Measurements from ENCODE around the gene TAS2R41. TPM values are rescaled to one million over a fixed set of nuclear protein-coding genes. Genes with fewer than 3 reads are reported as not detected.
A peak's percentile ranks its signal among the peaks of the same experiment; 100 is the strongest.

TAS2R41 gene, protein sequence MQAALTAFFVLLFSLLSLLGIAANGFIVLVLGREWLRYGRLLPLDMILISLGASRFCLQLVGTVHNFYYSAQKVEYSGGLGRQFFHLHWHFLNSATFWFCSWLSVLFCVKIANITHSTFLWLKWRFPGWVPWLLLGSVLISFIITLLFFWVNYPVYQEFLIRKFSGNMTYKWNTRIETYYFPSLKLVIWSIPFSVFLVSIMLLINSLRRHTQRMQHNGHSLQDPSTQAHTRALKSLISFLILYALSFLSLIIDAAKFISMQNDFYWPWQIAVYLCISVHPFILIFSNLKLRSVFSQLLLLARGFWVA
- not detected in 2 replicates for total RNA-seq (2021)
- long read RNA-seq, result 0 reads

DNA sequence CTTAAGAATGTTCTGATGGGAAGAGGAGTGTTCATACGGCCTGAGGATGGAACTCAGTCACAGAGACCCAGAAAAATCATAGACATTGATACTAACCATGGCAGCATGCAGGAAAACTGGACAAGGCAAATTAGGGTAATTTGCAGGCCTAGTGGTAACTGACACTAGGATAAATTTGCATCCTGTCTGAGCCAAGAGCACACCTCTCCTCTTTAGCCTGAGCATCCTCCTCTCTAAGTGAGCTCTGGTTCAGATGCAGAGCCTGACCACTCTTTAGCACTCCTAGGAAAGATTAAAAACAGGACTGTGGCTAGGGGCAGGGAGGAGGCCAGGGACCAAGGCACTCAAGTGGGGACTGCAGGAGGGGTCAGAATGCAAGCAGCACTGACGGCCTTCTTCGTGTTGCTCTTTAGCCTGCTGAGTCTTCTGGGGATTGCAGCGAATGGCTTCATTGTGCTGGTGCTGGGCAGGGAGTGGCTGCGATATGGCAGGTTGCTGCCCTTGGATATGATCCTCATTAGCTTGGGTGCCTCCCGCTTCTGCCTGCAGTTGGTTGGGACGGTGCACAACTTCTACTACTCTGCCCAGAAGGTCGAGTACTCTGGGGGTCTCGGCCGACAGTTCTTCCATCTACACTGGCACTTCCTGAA lies at the start of gene TAS2R41:
Gene TAS2R41, plus strand, starts transcription at position 373 of the 650 bp plus-strand sequence. Its CDS starts 0 bp downstream, at position 373.
- no peaks in the 10 kb centered on the region for H3K9me3 ChIP-seq (ENCODE audit: control insufficient read depth, low read depth, low read length)
- no peak for DNase-seq
- H3K27ac Mint-ChIP-seq, result peak within 1 kb of the TSS in 1 of 3 experiments; percentile 3; a peak in 1 of 7 replicates
- no peaks in the 10 kb centered on the region for H4K20me1 ChIP-seq (ENCODE audit: control insufficient read depth, insufficient read depth, insufficient read length)
- no peak within 1 kb of the TSS for H3K4me3 Mint-ChIP-seq
- H3K79me1 ChIP-seq (ENCODE audit: insufficient read depth, low read depth, low read length, poor library complexity, severe bottlenecking), result no peaks in the 10 kb centered on the region
- no peaks in the 10 kb centered on the region for H3K27me3 Mint-ChIP-seq (ENCODE audit: low read depth)
- no peak within 1 kb of the TSS for H2AFZ ChIP-seq (ENCODE audit: low read length)
- H2BK15ac ChIP-seq (ENCODE audit: low read depth, low read length), result no peak within 1 kb of the TSS
- H3K23ac ChIP-seq (ENCODE audit: insufficient read length, low read depth, low read length), result no peak within 1 kb of the TSS
- H3K4me1 Mint-ChIP-seq, result no peaks in the 10 kb centered on the region
- H3K56ac ChIP-seq (ENCODE audit: insufficient read length, low read depth, low read length), result no peak within 1 kb of the TSS
- no peak within 1 kb of the TSS for H4K91ac ChIP-seq (ENCODE audit: insufficient read length, low read depth, low read length)
- no peaks in the 10 kb centered on the region for H3K79me2 ChIP-seq (ENCODE audit: insufficient read depth, low read length)
- H3K27me3 ChIP-seq (ENCODE audit: insufficient read depth, low read length), result no peaks in the 10 kb centered on the region
- H3K9me3 Mint-ChIP-seq, result no peaks in the 10 kb centered on the region
- no peak within 1 kb of the TSS for H3K9ac ChIP-seq (ENCODE audit: extremely low read depth, insufficient read length, low read length)
- no peak within 1 kb of the TSS for H4K5ac ChIP-seq (ENCODE audit: insufficient read length, low read depth, low read length)
- H2BK20ac ChIP-seq (ENCODE audit: low read depth, low read length, poor library complexity, severe bottlenecking), result no peak within 1 kb of the TSS
- H3K18ac ChIP-seq (ENCODE audit: insufficient read length, low read depth, low read length), result no peak within 1 kb of the TSS
- no peak within 1 kb of the TSS for H4K8ac ChIP-seq (replicated peaks; ENCODE audit: insufficient read length, low read depth, low read length)
- H3K4ac ChIP-seq (ENCODE audit: low read depth, low read length), result no peak within 1 kb of the TSS
- TF ChIP-seq, protein P1, sequence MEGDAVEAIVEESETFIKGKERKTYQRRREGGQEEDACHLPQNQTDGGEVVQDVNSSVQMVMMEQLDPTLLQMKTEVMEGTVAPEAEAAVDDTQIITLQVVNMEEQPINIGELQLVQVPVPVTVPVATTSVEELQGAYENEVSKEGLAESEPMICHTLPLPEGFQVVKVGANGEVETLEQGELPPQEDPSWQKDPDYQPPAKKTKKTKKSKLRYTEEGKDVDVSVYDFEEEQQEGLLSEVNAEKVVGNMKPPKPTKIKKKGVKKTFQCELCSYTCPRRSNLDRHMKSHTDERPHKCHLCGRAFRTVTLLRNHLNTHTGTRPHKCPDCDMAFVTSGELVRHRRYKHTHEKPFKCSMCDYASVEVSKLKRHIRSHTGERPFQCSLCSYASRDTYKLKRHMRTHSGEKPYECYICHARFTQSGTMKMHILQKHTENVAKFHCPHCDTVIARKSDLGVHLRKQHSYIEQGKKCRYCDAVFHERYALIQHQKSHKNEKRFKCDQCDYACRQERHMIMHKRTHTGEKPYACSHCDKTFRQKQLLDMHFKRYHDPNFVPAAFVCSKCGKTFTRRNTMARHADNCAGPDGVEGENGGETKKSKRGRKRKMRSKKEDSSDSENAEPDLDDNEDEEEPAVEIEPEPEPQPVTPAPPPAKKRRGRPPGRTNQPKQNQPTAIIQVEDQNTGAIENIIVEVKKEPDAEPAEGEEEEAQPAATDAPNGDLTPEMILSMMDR (conservative IDR thresholded peaks at IDR 0.05), result no peak
- no CpG with 5 or more reads among the region's 10 CpGs for WGBS (ENCODE audit: extremely low coverage, insufficient read length, low lambda C conversion rate)
- H2AK5ac ChIP-seq (ENCODE audit: insufficient read length, low read length), result no peak within 1 kb of the TSS
- H3K27ac ChIP-seq (ENCODE audit: insufficient read length, low read depth, low read length), result no peak within 1 kb of the TSS
- H3K23me2 ChIP-seq (ENCODE audit: insufficient read length, low read depth, low read length, poor library complexity, severe bottlenecking), result no peaks in the 10 kb centered on the region
- no peaks in the 10 kb centered on the region for H3K4me1 ChIP-seq (ENCODE audit: insufficient read depth, low read length)
- H2BK120ac ChIP-seq (ENCODE audit: low read depth, low read length, poor library complexity, severe bottlenecking), result no peak within 1 kb of the TSS
- H2BK5ac ChIP-seq (ENCODE audit: insufficient read length, low read length), result no peak within 1 kb of the TSS
- no peak within 1 kb of the TSS for H3T11ph ChIP-seq (ENCODE audit: low read length)
- no peak within 1 kb of the TSS for H3K14ac ChIP-seq (ENCODE audit: insufficient read depth, low read length)
- no peak within 1 kb of the TSS for H2BK12ac ChIP-seq (ENCODE audit: insufficient read length, low read depth, low read length)
- no peaks in the 10 kb centered on the region for H3K36me3 Mint-ChIP-seq (ENCODE audit: insufficient read depth in 1 of 3, low read depth in 3 of 3)
- H3K4me2 ChIP-seq (ENCODE audit: insufficient read depth, insufficient read length, low read length), result no peak within 1 kb of the TSS
